ENCODE measurements around the gene DGKG.

DGKG gene

DNA sequence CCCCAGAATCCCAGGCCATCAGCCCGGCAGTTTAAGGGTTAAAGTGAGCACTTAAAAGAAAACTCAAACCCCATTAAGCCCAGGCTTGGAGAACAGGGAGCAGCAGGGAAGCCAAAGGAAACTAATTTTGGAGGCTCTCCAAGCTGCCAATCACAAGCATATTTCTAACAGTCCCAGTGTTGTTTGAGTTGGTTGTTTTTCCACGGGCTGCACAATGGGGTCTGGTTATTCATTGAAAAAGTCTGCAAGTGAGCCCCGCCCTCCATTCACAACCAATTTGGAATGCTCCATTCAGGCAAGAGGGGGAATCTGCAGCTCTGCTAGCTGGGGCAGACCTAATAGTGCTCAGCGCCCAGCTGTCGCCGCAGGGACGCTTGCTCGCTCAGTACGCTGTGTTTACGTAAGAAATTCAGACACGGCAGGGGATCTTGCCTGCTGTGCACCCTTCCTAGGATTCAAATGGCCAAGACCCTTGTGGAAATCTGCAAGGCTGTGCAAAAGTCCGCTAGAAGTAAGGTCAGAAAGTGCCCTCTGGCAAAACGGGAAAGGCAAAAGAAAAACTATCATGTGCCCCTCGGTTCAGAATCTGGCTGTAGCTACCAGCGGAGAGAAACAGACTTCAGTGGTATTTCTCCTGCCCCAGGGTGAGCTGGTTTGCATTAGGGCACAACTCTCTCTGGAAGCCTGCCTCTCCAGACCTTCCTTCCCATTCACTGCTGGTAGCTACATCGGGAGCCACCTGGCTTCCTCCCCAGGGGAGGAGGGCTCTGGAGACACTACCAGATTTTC lies 264.2 kb downstream of the DGKG start:
- H3K4me3 ChIP-seq (ENCODE audit: low read depth, low read length): no peak overlapping the region
- TF ChIP-seq, protein P1, sequence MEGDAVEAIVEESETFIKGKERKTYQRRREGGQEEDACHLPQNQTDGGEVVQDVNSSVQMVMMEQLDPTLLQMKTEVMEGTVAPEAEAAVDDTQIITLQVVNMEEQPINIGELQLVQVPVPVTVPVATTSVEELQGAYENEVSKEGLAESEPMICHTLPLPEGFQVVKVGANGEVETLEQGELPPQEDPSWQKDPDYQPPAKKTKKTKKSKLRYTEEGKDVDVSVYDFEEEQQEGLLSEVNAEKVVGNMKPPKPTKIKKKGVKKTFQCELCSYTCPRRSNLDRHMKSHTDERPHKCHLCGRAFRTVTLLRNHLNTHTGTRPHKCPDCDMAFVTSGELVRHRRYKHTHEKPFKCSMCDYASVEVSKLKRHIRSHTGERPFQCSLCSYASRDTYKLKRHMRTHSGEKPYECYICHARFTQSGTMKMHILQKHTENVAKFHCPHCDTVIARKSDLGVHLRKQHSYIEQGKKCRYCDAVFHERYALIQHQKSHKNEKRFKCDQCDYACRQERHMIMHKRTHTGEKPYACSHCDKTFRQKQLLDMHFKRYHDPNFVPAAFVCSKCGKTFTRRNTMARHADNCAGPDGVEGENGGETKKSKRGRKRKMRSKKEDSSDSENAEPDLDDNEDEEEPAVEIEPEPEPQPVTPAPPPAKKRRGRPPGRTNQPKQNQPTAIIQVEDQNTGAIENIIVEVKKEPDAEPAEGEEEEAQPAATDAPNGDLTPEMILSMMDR (IDR thresholded peaks at IDR 0.05; ENCODE audit: insufficient read depth, low read depth, low read length, missing control alignments): no peak
- no peak for DNase-seq (ENCODE audit: low read depth)

DNA sequence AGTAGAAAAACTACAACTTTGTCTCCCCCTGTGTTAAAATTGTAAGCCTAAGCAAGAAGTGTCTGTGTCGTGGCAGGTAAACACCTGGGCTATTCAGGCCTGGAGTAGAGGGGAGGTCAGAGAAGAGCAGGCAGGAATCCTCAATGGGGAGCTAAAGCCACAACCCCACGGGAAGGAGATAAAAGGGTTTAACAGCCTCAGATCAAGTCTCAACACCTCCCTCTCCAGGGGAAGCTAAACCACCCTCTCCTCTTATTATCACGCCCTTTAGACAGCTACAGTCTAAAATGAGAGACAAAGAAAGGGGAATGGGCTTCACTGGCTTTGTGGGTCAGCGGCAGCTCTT lies 264.7 kb downstream of the DGKG start:
- no peak for DNase-seq (ENCODE audit: low read depth)
- TF ChIP-seq, protein P1 (IDR thresholded peaks at IDR 0.05; ENCODE audit: insufficient read depth, low read depth, low read length, missing control alignments): no peak
- H3K4me3 ChIP-seq (ENCODE audit: low read depth, low read length): no peak overlapping the region
